GM12892 (cell line): Measurements from ENCODE around the gene IGLL1.

ENCODE experiments used
- POLR2A ChIP-seq: IDR thresholded peaks from 2 replicates; pipeline ENCODE4 v1.6.1; 2011; ENCODE audit warnings: low read depth, low read length, control low read depth
- POLR2AphosphoS5 ChIP-seq: IDR thresholded peaks from 2 replicates; pipeline ENCODE4 v1.6.1; 2011; ENCODE audit warnings: low read depth, low read length, control low read depth

DNA sequence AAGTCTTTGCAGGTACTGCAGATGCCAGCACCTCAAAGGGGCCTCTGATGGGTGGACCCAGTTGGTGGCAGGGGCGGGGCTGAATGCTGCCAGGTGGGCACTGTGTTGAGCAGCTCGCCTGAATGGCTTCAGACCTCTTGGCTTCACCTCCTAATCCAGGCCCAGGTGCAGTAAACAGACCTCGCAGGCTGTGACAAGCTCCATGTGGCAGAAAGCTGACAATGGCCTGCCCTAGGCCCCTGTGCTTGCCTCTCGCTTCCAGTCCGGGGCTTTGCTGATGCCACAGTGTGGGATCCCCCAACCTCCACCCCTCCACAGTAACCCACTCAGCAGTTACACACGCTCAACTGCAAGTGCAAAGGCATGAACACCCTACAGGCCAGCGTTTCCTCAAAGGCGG lies 9.4 kb downstream of the IGLL1 start:
- TF ChIP-seq POLR2A, result no peak
- no peak for TF ChIP-seq POLR2AphosphoS5
